ENCODE results near the gene UPP2. TPM values are rescaled to one million over a fixed set of nuclear protein-coding genes. Genes with fewer than 3 reads are reported as not detected.

Gene UPP2
- total and polyA plus RNA-seq, 2 experiments from 2014 or later, result 0.70 TPM; not detected in 1

DNA sequence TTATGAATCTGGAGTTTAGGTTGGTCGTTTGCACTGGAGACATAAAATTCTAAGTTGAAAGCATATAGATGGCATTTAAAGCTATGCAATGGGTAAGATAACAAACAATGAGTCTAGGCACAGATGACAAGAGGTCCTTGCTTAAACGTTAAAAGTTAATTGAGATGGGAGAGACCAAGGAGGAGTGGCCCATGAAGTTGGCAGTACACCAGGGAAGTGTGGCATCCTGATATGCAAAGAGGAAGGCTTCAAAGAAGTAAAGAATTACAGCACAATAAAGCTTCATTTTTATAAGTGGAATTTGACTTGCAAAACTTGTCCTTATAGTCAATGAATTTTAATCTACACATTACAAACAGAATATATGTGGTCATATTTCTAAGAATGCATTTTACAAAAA lies 23.2 kb downstream of the UPP2 start:
- H3K36me3 ChIP-seq (replicated peaks; ENCODE audit: insufficient read depth, low read depth), result no peaks in the 10 kb centered on the region
- no peak overlapping the region for H3K27ac ChIP-seq
- no peaks in the 10 kb centered on the region for H3K9me3 ChIP-seq (ENCODE audit: low read depth)
- H3K4me2 ChIP-seq, result no peak overlapping the region
- peaks cover 34% of the 10 kb centered on the region for H3K4me1 ChIP-seq (ENCODE audit: insufficient read depth)
- no peak overlapping the region for H3K4me3 ChIP-seq
- no peaks in the 10 kb centered on the region for H4K20me1 ChIP-seq (ENCODE audit: insufficient read depth, poor library complexity, severe bottlenecking)
- no peaks in the 10 kb centered on the region for H3K79me2 ChIP-seq
- TF ChIP-seq EZH2 (IDR thresholded peaks at IDR 0.05; ENCODE audit: borderline replicate concordance) (no peak), EZH2phosphoT487 (IDR thresholded peaks at IDR 0.05; ENCODE audit: low read depth, severe bottlenecking, unreplicated experiment) (no peak)
- TF ChIP-seq, protein P1, sequence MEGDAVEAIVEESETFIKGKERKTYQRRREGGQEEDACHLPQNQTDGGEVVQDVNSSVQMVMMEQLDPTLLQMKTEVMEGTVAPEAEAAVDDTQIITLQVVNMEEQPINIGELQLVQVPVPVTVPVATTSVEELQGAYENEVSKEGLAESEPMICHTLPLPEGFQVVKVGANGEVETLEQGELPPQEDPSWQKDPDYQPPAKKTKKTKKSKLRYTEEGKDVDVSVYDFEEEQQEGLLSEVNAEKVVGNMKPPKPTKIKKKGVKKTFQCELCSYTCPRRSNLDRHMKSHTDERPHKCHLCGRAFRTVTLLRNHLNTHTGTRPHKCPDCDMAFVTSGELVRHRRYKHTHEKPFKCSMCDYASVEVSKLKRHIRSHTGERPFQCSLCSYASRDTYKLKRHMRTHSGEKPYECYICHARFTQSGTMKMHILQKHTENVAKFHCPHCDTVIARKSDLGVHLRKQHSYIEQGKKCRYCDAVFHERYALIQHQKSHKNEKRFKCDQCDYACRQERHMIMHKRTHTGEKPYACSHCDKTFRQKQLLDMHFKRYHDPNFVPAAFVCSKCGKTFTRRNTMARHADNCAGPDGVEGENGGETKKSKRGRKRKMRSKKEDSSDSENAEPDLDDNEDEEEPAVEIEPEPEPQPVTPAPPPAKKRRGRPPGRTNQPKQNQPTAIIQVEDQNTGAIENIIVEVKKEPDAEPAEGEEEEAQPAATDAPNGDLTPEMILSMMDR (IDR thresholded peaks at IDR 0.05; ENCODE audit: poor library complexity), result no peak
- WGBS (ENCODE audit: low lambda C conversion rate, missing lambda C conversion rate), result 87% methylated on average over 2 of the region's 2 CpGs
- no peaks in the 10 kb centered on the region for H3K9me2 ChIP-seq (replicated peaks; ENCODE audit: insufficient read depth)
- no peak for DNase-seq (ENCODE audit: low spot score)
- no peak overlapping the region for H2AFZ ChIP-seq
- no peaks in the 10 kb centered on the region for H3K27me3 ChIP-seq

DNA sequence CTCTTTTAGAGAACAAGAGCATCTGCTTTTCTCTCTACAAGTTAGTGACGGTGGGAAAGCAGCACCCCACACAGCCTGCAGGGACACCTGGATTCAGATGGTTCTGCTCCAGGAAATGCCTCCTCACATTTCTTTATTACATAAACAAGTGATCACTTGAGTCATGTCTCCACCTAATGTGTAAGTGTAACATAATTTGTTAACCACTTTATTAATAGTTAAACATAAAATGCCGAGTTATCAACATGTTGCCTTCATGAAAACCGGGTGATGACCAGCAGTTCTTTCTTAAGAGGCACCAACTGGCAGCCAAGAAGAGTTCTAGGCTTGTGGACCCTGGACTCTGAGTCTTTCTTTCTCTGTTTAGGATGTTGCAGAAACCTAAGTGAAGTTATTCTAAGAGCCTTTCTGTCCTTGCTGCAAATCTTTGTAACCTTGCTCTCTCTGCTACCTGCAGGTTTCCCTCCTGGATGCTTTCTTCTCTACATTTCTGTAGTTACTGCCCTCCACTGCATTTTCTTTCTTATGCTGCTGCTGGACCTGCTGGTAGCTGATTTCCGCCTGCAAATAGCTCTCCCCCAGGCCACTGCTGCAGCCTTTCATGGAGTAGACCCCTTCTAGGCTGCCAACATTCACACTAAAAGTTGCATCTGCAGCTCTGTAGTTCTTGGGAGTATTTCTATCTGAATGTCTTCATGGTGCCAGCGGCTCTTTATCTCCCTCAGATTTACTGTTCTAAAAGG lies 24.3 kb downstream of the UPP2 start:
- H3K9me3 ChIP-seq (ENCODE audit: low read depth), result no peaks in the 10 kb centered on the region
- 77% methylated on average over 5 of the region's 5 CpGs for WGBS (ENCODE audit: low lambda C conversion rate, missing lambda C conversion rate)
- no peaks in the 10 kb centered on the region for H4K20me1 ChIP-seq (ENCODE audit: insufficient read depth, poor library complexity, severe bottlenecking)
- H3K9me2 ChIP-seq (replicated peaks; ENCODE audit: insufficient read depth), result no peaks in the 10 kb centered on the region
- H3K4me2 ChIP-seq, result no peak overlapping the region
- DNase-seq (ENCODE audit: low spot score), result no peak
- H3K27me3 ChIP-seq, result no peaks in the 10 kb centered on the region
- TF ChIP-seq, protein P1 (IDR thresholded peaks at IDR 0.05; ENCODE audit: poor library complexity), result no peak
- TF ChIP-seq EZH2 (IDR thresholded peaks at IDR 0.05; ENCODE audit: borderline replicate concordance) (no peak), EZH2phosphoT487 (IDR thresholded peaks at IDR 0.05; ENCODE audit: low read depth, severe bottlenecking, unreplicated experiment) (no peak)
- H2AFZ ChIP-seq, result no peak overlapping the region
- H3K27ac ChIP-seq, result peak overlapping the region; percentile 44
- no peaks in the 10 kb centered on the region for H3K79me2 ChIP-seq
- H3K4me1 ChIP-seq (ENCODE audit: insufficient read depth), result peaks cover 42% of the 10 kb centered on the region
- no peaks in the 10 kb centered on the region for H3K36me3 ChIP-seq (replicated peaks; ENCODE audit: insufficient read depth, low read depth)
- H3K4me3 ChIP-seq, result no peak overlapping the region

DNA sequence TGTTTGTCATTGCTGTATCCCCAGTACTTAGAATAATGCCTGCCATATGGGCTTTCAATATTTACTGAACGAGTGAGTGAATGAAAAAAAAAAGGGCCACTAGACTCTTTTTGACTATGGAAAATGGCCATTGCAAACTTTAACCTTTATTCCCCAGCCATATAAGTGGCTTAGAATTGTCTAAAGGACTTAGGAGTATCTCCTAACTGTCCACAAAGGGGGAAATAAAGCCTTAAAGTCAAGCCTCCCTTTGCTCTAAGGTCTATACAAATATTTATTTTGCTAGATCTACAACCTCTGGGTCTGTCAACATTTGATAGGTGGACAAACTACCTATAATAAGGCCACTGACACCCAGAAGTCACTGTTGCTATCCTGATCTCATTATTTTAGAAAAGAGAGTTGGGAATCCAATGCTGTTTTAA lies 25.7 kb downstream of the UPP2 start:
- Histone ChIP-seq H3K4me2 (peak overlapping the region; percentile 16), H3K27ac (peak overlapping the region; percentile 44), H3K4me1 (ENCODE audit: insufficient read depth) (peaks cover 49% of the 10 kb centered on the region), H3K4me3 (no peak overlapping the region), H3K9me2 (replicated peaks; ENCODE audit: insufficient read depth) (no peaks in the 10 kb centered on the region), H3K27me3 (no peaks in the 10 kb centered on the region), H3K9me3 (ENCODE audit: low read depth) (no peaks in the 10 kb centered on the region), H2AFZ (no peak overlapping the region), H3K36me3 (replicated peaks; ENCODE audit: insufficient read depth, low read depth) (no peaks in the 10 kb centered on the region), H4K20me1 (ENCODE audit: insufficient read depth, poor library complexity, severe bottlenecking) (no peaks in the 10 kb centered on the region), H3K79me2 (no peaks in the 10 kb centered on the region)
- DNase-seq (ENCODE audit: low spot score), result no peak
- TF ChIP-seq, protein P1 (IDR thresholded peaks at IDR 0.05; ENCODE audit: poor library complexity), result no peak
- TF ChIP-seq EZH2 (IDR thresholded peaks at IDR 0.05; ENCODE audit: borderline replicate concordance) (no peak), EZH2phosphoT487 (IDR thresholded peaks at IDR 0.05; ENCODE audit: low read depth, severe bottlenecking, unreplicated experiment) (no peak)
- 43% methylated on average over 1 of the region's 1 CpG for WGBS (ENCODE audit: low lambda C conversion rate, missing lambda C conversion rate)

Measured in hepatocyte (in vitro differentiated cells).